Osteoblast (primary cell): ENCODE results near the gene HDAC1. TPM values are rescaled to one million over a fixed set of nuclear protein-coding genes. Genes with fewer than 3 reads are reported as not detected.

Source experiments
- DNase-seq: peaks from one replicate; pipeline ENCODE4 v3.0.0; 2011; ENCODE audit warnings: low spot score, mixed read lengths; ENCODE audit not compliant: insufficient read length; ENCODE audit errors: missing footprints
- H2AFZ ChIP-seq: 2 replicates; pipeline ENCODE4 v1.6.0; 2011; ENCODE audit warnings: mild to moderate bottlenecking, low read length
- H3K27ac ChIP-seq: 2 replicates; pipeline ENCODE4 v1.5.1; 2011; ENCODE audit warnings: mild to moderate bottlenecking, low read depth, low read length, moderate library complexity
- H3K27me3 ChIP-seq: 2 replicates; pipeline ENCODE4 v1.6.0; 2012; ENCODE audit warnings: mild to moderate bottlenecking, control low read depth, inconsistent platforms, low read length, moderate library complexity; ENCODE audit not compliant: insufficient read depth
- H3K36me3 ChIP-seq: 2 replicates; pipeline ENCODE4 v1.5.1; 2011; ENCODE audit warnings: mild to moderate bottlenecking, low read length, control low read depth, moderate library complexity; ENCODE audit not compliant: insufficient read depth
- H3K4me1 ChIP-seq: 2 replicates; pipeline ENCODE4 v1.5.1; 2011; ENCODE audit warnings: mild to moderate bottlenecking, low read length, control low read depth, moderate library complexity; ENCODE audit not compliant: insufficient read depth
- H3K4me2 ChIP-seq: 2 replicates; pipeline ENCODE4 v1.6.0; 2011; ENCODE audit warnings: mild to moderate bottlenecking, low read length; ENCODE audit not compliant: insufficient read depth
- H3K4me3 ChIP-seq: fragments of 200-600 bp; sonication (generic); 3 replicates; pipeline ENCODE4 v1.5.1; 2012; ENCODE audit warnings: mild to moderate bottlenecking, low read length, inconsistent platforms; ENCODE audit not compliant: insufficient read depth
- H3K79me2 ChIP-seq: 2 replicates; pipeline ENCODE4 v1.6.0; 2012; ENCODE audit warnings: mild to moderate bottlenecking, low read length, control low read depth, inconsistent platforms; ENCODE audit not compliant: insufficient read depth
- H3K9me3 ChIP-seq: 2 replicates; pipeline ENCODE4 v1.5.1; 2011; ENCODE audit warnings: low read depth, low read length, control low read depth
- H4K20me1 ChIP-seq: 2 replicates; pipeline ENCODE4 v1.6.0; 2012; ENCODE audit warnings: mild to moderate bottlenecking, low read length, control low read depth; ENCODE audit not compliant: insufficient read depth
- CTCF ChIP-seq: IDR thresholded peaks from 2 replicates; pipeline ENCODE4 v1.5.1; 2011; ENCODE audit warnings: mild to moderate bottlenecking, low read depth, low read length, moderate library complexity; ENCODE audit errors: extremely low read depth
- total RNA-seq: library from RNA; depleted of rRNA; stranded (reverse); fragments of >200 nt; gene quantifications from 2 replicates; pipeline ENCODE4 v1.2.3, GENCODE V29; 2012

HDAC1 gene
- total RNA-seq, 1 donor = 44.5 TPM

GRCh38 chr1:32272557-32273390 is 19.1 kb upstream of the HDAC1 start:
- Histone ChIP-seq H3K4me2 (no peak overlapping the region), H4K20me1 (no peaks in the 10 kb centered on the region), H2AFZ (no peak overlapping the region), H3K36me3 (no peaks in the 10 kb centered on the region), H3K9me3 (no peaks in the 10 kb centered on the region), H3K4me3 (no peak overlapping the region), H3K4me1 (no peaks in the 10 kb centered on the region), H3K27me3 (peaks cover 47% of the 10 kb centered on the region), H3K79me2 (no peaks in the 10 kb centered on the region), H3K27ac (no peak overlapping the region)
- no peak for TF ChIP-seq CTCF
- peak; percentile 47 for DNase-seq

- Histone ChIP-seq H3K4me1 (no peaks in the 10 kb centered on the region), H3K9me3 (no peaks in the 10 kb centered on the region), H3K36me3 (no peaks in the 10 kb centered on the region), H2AFZ (no peak overlapping the region), H3K4me2 (no peak overlapping the region), H3K27me3 (peaks cover 47% of the 10 kb centered on the region), H3K27ac (no peak overlapping the region), H3K4me3 (no peak overlapping the region), H3K79me2 (no peaks in the 10 kb centered on the region), H4K20me1 (no peaks in the 10 kb centered on the region)
- TF ChIP-seq CTCF = no peak
- DNase-seq = peak; percentile 60
Measured at GRCh38 chr1:32273391-32274208, 18.3 kb upstream of the HDAC1 start.

- no peak overlapping the region for H3K4me3 ChIP-seq
- H4K20me1 ChIP-seq = no peaks in the 10 kb centered on the region
- H3K27me3 ChIP-seq = peaks cover 50% of the 10 kb centered on the region
- H3K4me1 ChIP-seq = no peaks in the 10 kb centered on the region
- no peak overlapping the region for H3K4me2 ChIP-seq
- peak; percentile 44 for DNase-seq
- H3K9me3 ChIP-seq = no peaks in the 10 kb centered on the region
- TF ChIP-seq CTCF = no peak
- no peak overlapping the region for H2AFZ ChIP-seq
- H3K79me2 ChIP-seq = no peaks in the 10 kb centered on the region
- H3K36me3 ChIP-seq = no peaks in the 10 kb centered on the region
- H3K27ac ChIP-seq = no peak overlapping the region
Measured at GRCh38 chr1:32274646-32275340, 17.1 kb upstream of the HDAC1 start.
